GM21717 (cell line): ENCODE data around the gene EFHC2.

Experiments used
- ATAC-seq: cut with Tn5 transposase; IDR thresholded peaks from one replicate; pipeline ENCODE4 v1.9.1; 2021; ENCODE audit warnings: mild to moderate bottlenecking, moderate library complexity; ENCODE audit not compliant: unreplicated experiment

EFHC2 gene

DNA sequence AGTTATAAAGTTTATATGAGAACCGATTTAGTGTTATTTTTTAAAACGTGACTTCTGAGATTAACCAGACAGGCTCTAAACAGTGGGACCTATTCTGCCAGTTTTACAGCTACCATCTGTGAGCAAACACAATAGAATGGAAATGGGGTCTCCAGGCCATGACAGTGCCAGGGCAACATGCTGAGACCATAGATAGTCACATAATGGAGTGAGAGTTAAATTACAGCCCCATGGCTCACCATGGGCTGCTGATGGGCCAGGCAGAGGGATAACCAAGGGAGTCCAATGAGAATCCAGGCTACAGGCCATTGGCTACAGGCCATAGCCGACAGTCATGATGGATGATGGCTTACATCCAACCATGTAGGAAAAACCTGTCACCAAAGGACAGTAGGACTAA is 186.7 kb downstream of the EFHC2 start:
- no peak for ATAC-seq

DNA sequence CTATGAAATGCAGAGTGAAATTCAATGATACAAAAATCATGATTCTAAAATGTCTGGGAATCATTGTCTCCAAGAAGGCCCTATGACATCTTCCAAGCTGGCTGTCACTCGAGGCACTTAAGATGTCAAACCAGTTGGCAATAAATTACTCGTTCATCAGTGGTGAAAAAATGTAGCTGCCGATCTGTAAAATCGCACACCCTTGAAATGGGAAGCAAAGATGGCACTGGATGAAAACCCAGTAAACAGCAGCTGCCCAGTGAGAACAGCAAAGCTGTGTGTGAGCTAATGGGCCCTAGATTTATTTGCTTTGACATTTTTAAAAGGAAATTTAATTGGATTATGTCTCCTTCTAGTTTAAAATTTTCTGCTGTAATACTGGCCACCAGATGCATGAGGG is 188.3 kb downstream of the EFHC2 start:
- ATAC-seq: no peak

DNA sequence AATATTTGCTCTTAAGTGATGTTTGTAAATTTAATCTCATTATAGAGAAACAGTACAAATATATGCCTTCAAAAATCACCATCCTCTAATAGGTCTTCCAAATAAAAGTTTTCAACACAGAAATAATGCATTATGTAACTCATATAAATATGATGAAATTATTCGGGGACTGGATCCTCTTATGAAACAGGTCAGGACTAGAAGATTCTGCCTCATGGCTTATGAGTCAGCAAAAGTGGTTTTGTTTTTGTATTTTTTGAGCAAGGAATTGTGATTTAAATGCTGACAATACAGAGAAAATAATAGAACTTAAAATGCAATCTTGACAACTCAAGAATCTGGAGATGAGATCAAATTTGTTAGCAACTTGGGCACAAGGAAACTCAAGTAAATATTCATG is 190.6 kb downstream of the EFHC2 start:
- ATAC-seq: no peak

DNA sequence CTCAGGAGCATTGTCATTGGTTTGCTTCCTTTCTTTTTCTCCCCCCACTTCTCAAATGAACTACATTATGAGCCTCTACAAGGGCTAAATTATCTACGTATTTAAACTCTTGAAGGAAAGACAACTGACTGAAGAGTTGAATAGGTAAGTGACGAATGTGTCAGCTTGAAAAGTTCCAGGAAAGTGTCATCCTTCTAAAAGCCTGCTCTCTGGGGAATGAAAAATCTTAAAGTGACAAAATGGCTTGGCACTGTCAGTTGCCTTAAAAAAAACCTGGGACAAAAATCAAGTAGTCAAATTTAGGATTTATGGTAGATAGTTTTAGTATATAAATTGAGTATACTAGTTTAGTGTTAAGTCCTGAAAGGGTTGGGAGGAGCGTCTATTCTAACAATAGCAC is 196.3 kb downstream of the EFHC2 start:
- ATAC-seq: no peak

DNA sequence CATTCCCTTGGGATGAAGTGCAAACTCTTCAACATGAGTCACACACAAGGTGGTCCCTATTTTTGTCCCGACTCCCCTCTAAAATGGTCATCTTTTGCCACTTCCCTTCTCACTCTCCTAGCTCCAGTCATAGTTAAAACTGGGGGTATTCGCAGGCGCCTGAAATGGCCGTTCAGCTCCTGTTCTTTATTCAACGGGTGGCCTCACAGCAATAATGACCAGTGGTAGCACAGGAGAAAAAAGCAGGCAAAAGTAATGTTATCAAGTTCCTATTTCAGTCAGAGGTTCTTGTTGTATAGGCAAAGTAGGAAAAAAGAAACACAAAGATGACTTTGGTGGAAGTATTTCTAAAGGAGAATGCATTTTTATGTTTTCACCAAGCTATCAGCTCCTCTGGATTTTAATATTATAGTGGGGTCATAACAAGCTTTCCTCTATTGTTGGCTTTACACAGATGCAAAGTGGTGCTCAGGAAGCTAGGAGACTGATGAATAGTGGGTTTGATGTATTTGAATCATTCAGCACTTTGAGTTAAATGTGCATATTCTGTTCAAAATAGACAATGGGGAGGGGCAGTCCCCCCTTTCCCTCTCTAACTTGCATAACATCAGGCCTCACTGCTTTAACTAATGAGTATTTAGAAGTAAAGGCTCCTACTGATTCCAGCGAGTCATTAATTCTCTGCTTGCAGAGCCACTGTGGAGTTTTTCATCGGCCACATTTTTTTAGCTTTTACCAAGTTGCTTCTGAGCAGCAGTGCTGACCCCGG is 199.1 kb downstream of the EFHC2 start:
- ATAC-seq: no peak

DNA sequence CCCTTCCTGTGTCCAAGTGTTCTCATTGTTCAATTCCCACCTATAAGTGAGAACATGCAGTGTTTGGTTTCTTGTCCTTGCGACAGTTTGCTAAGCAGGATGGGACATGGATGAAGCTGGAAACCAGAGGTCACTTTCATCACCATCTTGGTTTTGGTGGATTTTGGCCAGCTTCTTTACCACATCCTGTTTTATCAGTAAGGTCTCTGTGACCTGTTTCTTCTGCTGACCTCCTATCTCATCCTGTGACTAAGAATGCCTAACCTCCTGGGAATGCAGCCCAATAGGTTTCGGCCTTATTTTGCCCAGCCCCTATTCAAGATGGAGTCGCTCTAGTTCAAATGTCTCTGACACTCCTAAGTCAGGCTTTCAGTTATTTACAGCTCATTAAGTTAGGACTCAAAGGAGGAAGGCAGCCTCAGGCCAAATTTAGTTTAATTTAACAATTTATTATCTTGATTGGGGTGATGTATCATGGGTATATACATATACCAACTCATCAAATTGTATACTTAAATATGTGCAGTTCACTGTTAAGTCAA is 200.3 kb downstream of the EFHC2 start:
- ATAC-seq: no peak

DNA sequence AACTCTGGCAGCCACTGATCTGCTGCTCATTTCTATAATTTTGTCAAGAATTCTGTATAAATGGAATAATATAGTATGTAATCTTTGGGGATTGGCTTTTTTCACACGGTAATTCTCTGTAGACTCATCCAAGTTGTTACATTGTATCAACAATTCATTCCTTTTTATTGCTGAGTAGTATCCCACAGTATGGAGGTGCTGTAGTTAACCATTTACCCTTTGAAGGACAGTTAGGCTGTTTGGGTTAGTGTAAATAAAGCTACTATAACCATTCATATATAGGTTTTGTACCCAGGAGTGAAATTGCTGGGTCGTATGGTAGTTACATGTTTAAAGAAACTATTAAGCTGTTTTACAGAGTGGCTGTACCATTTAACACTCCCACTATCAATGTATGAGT is 213.3 kb downstream of the EFHC2 start:
- ATAC-seq: no peak

DNA sequence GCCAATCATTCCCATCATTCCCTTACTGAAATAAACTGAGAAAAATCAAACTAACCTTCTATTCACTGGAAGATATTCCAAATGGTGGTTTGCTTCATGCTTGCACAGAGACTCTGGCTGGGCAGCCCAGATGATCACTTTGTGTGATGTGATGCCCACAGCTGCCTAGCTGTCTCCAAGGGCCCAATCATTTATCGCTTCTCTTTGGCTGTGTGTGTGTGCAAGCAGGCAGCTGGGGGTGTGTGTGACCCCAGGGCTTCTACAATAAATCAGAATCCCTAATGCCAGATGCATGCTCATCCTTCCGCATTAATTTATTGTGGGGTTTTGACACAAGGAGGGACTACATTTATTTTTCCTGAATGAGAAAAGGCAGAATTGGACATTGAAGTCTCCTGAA is 230.1 kb downstream of the EFHC2 start:
- ATAC-seq: no peak

DNA sequence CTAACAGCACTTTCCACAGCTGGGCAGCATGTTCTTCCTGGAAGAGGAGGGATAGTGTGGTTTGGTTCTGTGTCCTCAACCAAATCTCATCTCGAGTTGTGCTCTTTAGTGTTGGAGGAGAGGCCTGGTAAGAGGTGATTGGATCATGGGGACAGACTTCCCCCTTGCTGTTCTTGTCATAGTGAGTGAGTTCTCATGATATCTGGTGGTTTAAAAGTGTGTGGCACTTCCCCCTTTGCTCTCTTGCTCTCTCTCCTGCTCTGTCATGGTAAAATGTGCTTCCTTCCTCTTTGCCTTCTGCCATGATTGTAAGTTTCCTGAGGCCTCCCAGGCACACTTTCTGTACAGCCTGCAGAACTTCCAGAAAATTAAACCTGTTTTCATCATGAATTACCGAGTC is 236.6 kb downstream of the EFHC2 start:
- ATAC-seq: no peak

DNA sequence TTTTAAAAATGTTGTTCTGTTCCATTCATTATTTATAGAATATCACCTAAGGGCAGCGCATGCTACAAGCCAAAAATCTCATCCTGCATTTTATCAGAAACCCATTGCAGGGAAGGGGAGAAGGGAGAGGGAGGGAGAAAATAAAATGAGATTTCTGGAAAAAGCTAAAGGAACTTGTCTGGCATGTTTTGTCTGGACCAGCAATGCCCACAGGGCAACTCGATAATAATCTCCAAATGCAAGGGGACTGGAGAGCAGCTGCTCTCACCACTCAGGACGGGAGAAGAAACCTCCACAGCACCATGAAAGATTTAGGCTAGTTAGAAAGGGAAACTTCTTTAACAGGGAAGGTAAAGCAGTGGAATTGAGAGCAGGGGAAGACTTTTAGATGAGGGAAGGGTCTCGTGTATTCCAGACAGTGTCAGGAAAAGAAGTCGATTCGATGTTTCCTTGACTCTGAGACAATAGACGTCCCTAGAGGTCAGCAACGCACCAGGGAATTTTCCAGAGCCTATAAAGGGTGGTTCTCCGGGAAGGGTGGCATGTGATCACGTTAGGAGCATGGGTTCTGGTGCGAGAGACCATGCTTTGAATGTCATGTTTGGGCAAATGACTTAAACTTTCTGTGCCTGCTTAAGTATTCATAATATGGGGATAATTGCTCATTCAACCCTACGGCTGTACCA is 238.1 kb downstream of the EFHC2 start:
- no peak for ATAC-seq

DNA sequence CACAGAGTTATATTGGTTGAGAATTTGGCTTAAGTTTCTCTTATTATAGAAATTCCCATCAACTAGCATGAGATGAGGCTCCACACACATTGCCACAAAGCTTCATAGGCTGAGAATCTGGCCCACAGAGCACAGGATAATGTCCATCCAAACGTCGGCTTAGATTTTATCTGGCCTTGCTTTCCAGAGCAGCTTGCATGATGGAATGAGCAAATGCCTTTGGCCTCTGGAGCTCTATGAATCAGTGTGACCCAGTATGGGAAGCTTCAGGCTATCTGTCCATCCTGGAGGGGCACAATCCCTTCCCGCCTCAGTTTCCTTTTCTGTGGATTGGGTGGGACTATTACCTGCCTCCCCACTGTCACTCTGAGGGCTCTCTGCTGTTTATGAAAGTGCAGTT is 238.8 kb downstream of the EFHC2 start:
- ATAC-seq: no peak

DNA sequence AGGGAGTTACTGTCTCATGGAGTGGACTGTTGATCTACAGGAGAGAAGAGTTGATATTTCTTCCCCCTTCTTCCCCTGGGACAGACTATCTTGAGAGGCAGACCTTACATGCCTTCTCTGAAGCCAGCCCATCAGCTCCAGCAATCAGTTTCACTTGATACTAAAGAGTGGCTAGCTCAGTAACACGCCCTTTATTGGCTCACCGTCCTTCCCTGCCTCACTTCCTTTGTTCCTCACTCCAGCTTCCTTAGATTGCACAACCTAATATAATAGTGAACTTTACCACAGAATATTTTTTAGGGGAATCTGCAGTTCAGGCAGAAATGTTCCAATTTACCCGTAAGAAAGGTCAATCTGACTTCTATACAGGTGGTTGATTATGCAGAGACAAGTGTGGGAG is 242.2 kb downstream of the EFHC2 start:
- no peak for ATAC-seq

DNA sequence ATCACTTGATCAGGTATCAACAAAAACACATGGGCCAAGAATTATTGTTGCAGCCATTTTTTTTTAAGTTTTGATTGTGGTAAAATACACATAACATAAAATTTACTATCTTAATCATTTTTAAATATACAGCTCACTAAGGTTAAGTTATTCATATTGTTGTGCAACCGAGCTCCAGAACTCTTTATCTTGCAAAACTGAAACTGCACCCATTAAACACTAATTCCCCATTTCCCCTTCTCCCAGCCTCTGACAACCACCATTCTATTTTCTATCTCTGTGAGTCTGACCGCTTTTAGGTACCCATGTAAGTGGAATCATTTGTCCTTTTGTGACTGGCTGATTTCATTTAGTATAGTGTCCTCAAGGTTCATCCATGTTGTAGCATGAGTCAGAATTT is 244.1 kb downstream of the EFHC2 start:
- no peak for ATAC-seq
